ENCODE data around the gene TSPAN33.
A peak's percentile ranks its signal among the peaks of the same experiment; 100 is the strongest.
"Not testable (repeated sequence)": the region's sequence is repeated elsewhere in the genome, so short reads cannot be mapped to it uniquely, and the experiment has no call there.

TSPAN33 gene

DNA sequence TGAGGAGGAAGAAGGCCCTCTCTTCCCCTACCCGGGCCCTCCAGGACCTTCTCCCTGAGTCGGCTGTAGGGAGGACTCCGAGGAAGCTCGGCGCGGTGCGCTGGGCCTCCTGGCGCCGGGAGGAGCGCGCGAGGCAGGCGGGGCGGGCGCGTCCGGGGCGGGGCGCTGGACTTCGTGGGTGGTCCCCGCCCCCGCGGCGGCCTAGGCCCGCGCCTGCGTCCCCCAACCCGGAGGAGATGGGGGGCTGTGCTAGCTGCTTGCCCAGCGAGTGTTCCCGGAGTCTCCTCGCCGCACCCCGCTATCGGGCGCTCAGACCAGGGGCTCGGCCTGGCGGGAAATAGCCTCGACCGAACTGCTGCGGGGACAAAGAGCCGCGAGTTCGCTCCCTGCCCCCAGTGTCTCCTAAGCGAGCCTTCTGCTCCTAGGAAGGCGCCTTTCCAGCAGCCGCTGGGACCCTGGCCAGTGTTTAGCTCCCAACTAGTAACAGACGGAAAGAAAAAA lies 24.7 kb downstream of the TSPAN33 start:
- Histone ChIP-seq H3K27ac (no peak overlapping the region), H3K27me3 (replicated peaks) (no peaks in the 10 kb centered on the region), H3K4me3 (ENCODE audit: low read depth, low read length) (peak overlapping the region; percentile 59), H3K36me3 (replicated peaks) (no peaks in the 10 kb centered on the region)
- TF ChIP-seq CTCF (IDR thresholded peaks at IDR 0.05; ENCODE audit: low read depth, low read length, missing control alignments): no peak
- in situ Hi-C loops (cut with HindIII; ENCODE audit: low pct_ligation_motif_present, low sequenced_read_pairs): no loop called here
- DNase-seq: no peak

- no peak for TF ChIP-seq CTCF (IDR thresholded peaks at IDR 0.05; ENCODE audit: low read depth, low read length, missing control alignments)
- Histone ChIP-seq H3K27me3 (replicated peaks) (no peaks in the 10 kb centered on the region), H3K36me3 (replicated peaks) (no peaks in the 10 kb centered on the region), H3K27ac (no peak overlapping the region), H3K4me3 (ENCODE audit: low read depth, low read length) (peak overlapping the region; percentile 59)
- in situ Hi-C loops (cut with HindIII; ENCODE audit: low pct_ligation_motif_present, low sequenced_read_pairs): no loop called here
- DNase-seq: no peak
Measured at GRCh38 chr7:129169686-129170440, 25.4 kb downstream of the TSPAN33 start.

DNA sequence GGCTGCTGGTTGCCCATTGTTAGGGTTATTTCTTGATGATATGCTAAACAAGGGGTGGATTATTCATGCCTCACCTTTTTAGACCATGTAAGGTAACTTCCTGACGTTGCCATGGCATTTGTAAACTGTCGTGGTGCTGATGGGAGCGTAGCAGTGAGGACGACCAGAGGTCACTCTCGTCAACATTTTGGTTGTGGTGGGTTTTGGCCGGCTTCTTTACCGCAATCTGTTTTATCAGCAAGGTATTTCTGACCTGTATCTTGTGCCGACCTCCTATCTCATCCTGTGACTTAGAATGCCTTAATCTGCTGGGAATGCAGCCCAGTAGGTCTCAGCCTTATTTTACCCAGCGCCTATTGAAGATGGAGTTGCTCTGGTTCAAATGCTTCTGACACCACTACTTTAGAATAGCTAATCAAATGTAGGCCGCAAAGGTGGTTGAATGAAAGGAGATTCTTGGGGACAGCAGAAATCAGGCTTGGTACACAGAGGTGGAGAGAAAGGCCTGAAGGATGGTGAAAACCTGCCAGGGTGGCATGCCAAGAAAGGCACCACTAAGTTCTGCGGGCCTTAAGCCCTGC lies 26.0 kb downstream of the TSPAN33 start:
- H3K4me3 ChIP-seq (ENCODE audit: low read depth, low read length): no peak overlapping the region
- TF ChIP-seq CTCF (IDR thresholded peaks at IDR 0.05; ENCODE audit: low read depth, low read length, missing control alignments): no peak
- H3K27ac ChIP-seq: no peak overlapping the region
- no peaks in the 10 kb centered on the region for H3K36me3 ChIP-seq (replicated peaks)
- no peak for DNase-seq
- in situ Hi-C loops (cut with HindIII; ENCODE audit: low pct_ligation_motif_present, low sequenced_read_pairs): no loop called here
- H3K27me3 ChIP-seq (replicated peaks): no peaks in the 10 kb centered on the region

DNA sequence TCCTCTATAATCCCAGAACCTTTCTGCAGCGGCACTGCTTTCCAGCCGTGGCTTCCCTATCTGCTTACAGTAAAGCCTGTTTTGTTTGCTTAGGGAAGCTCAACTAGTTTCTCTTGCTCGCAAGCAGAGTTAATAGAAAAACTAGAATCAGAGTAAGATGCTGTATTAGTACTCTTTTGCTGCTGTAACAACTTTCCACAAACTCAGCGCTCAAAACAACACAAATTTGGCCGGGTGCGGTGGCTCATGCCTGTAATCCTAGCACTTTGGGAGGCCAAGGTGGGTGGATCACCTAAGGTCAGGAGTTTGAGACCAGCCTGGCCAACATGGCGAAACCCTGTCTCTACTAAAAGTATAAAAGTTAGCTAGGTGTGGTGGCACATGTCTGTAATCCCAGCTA lies 29.4 kb downstream of the TSPAN33 start:
- DNase-seq; H3K4me3 ChIP-seq (ENCODE audit: low read depth, low read length); in situ Hi-C loops (cut with HindIII; ENCODE audit: low pct_ligation_motif_present, low sequenced_read_pairs): not testable (repeated sequence)

DNA sequence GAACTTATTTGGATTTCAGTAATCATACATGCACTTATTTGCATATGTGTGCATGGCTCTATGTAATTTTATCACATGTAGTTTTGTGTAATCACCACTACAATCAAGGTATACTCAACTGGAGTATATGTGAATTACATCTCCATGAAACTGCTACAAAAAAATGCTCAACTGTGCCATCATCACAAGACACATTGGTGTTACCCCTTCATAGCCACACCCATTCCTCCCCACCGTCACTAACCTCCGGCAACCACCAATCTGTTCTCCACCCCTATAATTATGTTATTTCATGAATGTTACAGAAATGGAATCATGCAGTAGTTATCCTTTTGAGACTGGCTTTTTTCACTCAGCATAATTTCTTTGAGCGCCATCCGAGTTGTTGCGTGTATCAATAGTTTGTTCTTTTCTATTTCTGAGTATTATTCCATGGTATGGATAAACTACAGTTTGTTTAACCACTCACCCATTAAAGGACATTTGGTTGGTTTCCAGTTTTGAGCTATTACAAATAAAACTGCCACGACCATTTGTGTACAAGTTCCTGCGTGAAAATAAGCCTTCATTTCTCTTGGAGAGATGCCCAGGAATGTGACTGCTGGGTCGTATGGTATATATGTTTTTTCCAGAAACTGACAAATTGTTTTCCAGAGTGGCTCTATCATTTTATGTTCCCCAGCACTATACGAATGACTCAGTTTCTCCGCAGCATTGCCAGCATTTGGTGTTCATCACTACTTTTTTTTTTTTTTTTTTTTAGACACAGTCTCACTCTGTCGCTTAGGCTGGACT lies 32.6 kb downstream of the TSPAN33 start:
- no peak for TF ChIP-seq CTCF (IDR thresholded peaks at IDR 0.05; ENCODE audit: low read depth, low read length, missing control alignments)

More for the DNA sequence above, 29.4 kb downstream of the TSPAN33 start:
- not testable (repeated sequence) for H3K36me3 ChIP-seq (replicated peaks); H3K27me3 ChIP-seq (replicated peaks); H3K27ac ChIP-seq

More for the DNA sequence above, 32.6 kb downstream of the TSPAN33 start:
- Histone ChIP-seq H3K27me3 (replicated peaks) (no peaks in the 10 kb centered on the region), H3K36me3 (replicated peaks) (no peaks in the 10 kb centered on the region), H3K4me3 (ENCODE audit: low read depth, low read length) (no peak overlapping the region), H3K27ac (no peak overlapping the region)
- DNase-seq: no peak
- in situ Hi-C loops (cut with HindIII; ENCODE audit: low pct_ligation_motif_present, low sequenced_read_pairs): no loop called here

All from brain microvascular endothelial cell (primary cell).